Panc1 (cell line): ENCODE results near the gene XPNPEP3.

Source experiments
- CTCF ChIP-seq: fragments of 450-650 bp; IDR thresholded peaks from 2 replicates; pipeline ENCODE4 v1.5.1; 2017; ENCODE audit warnings: mild to moderate bottlenecking
- POLR2AphosphoS5 ChIP-seq: IDR thresholded peaks from 2 replicates; pipeline ENCODE4 v1.6.1; 2012; ENCODE audit warnings: mild to moderate bottlenecking, low read depth, low read length, moderate library complexity
- REST ChIP-seq, 2 experiments: IDR thresholded peaks; 2 replicates each; pipeline ENCODE4 v1.6.1; 2011 to 2012; ENCODE audit warnings: low read depth in 2 of 2, control low read depth in 1 of 2, low read length in 1 of 2, mild to moderate bottlenecking in 1 of 2, moderate library complexity in 1 of 2; ENCODE audit not compliant: insufficient read depth in 1 of 2
- SIN3A ChIP-seq: IDR thresholded peaks from 2 replicates; pipeline ENCODE4 v1.6.1; 2012; ENCODE audit warnings: low read depth, mild to moderate bottlenecking, low read length, moderate library complexity, borderline replicate concordance; ENCODE audit not compliant: insufficient read depth

GRCh38 chr22:40960145-40960544 is 103.2 kb downstream of the XPNPEP3 start:
- TF ChIP-seq CTCF (no peak), SIN3A (no peak), REST (IDR thresholded peaks at IDR 0.05; ENCODE audit: insufficient read depth in 1 of 2, low read depth in 2 of 2, low read length in 1 of 2) (no peak), POLR2AphosphoS5 (no peak)
